HepG2 (cell line): ENCODE measurements around the gene ATP11A.
"Not testable (repeated sequence)": the region's sequence is repeated elsewhere in the genome, so short reads cannot be mapped to it uniquely, and the experiment has no call there.

Experiments
- CREBL2 ChIP-seq: sonication (generic); formaldehyde crosslinking; IDR thresholded peaks from 2 replicates; pipeline ENCODE4 v1.8.1; 2023; ENCODE audit warnings: missing genetic modification reagents, mild to moderate bottlenecking, borderline replicate concordance
- CTCF ChIP-seq: sonication (generic); formaldehyde crosslinking; IDR thresholded peaks from 2 replicates; pipeline ENCODE4 v1.5.0; 2020; ENCODE audit warnings: mild to moderate bottlenecking, missing genetic modification reagents, moderate library complexity
- DNMT1 ChIP-seq: sonication (generic); formaldehyde crosslinking; IDR thresholded peaks from 2 replicates; pipeline ENCODE4 v1.5.1; 2020; ENCODE audit warnings: mild to moderate bottlenecking, missing genetic modification reagents
- ERF ChIP-seq: IDR thresholded peaks from 2 replicates; pipeline ENCODE4 v1.6.1; 2018; ENCODE audit warnings: missing biosample characterization, missing genetic modification reagents
- GABPA ChIP-seq, 2 experiments: IDR thresholded peaks; 2 replicates each; pipeline ENCODE4 v1.6.1; 2011 to 2016; ENCODE audit warnings: low read depth in 2 of 2, low read length in 1 of 2, missing biosample characterization in 1 of 2, missing genetic modification characterization in 1 of 2
- RFX5 ChIP-seq: IDR thresholded peaks from 2 replicates; pipeline ENCODE4 v1.6.1; 2011; ENCODE audit warnings: low read depth, low read length, improper control_type of control experiment
- RNF2 ChIP-seq: fragments of 450-650 bp; conservative IDR thresholded peaks from 2 replicates; pipeline ENCODE4 v1.6.1; 2016; ENCODE audit warnings: low read depth
- SP2 ChIP-seq: sonication (generic); formaldehyde crosslinking; IDR thresholded peaks from 2 replicates; pipeline ENCODE4 v1.5.1; 2020; ENCODE audit warnings: mild to moderate bottlenecking, missing genetic modification reagents
- TERF1 ChIP-seq: sonication (generic); formaldehyde crosslinking; IDR thresholded peaks from 2 replicates; pipeline ENCODE4 v1.8.0; 2022; ENCODE audit warnings: mild to moderate bottlenecking, missing genetic modification reagents, moderate library complexity
- ZBTB43 ChIP-seq: sonication (generic); formaldehyde crosslinking; conservative IDR thresholded peaks from 2 replicates; pipeline ENCODE4 v1.4.0; 2020; ENCODE audit warnings: missing genetic modification reagents
- ZNF274 ChIP-seq: sonication (generic); formaldehyde crosslinking; IDR thresholded peaks from 2 replicates; pipeline ENCODE4 v1.5.1; 2020; ENCODE audit warnings: mild to moderate bottlenecking, missing genetic modification reagents
- ZNF317 ChIP-seq: sonication (generic); formaldehyde crosslinking; IDR thresholded peaks from 2 replicates; pipeline ENCODE4 v1.5.0; 2020; ENCODE audit warnings: mild to moderate bottlenecking, missing genetic modification reagents

GRCh38 chr13:112685189-112685805, 4.5 kb upstream of the ATP11A start:
- TF ChIP-seq RNF2; SP2 (CRISPR knock-in tag); RFX5; ERF (CRISPR knock-in tag); TERF1 (CRISPR knock-in tag); CTCF (CRISPR knock-in tag); CREBL2 (CRISPR knock-in tag); GABPA (IDR thresholded peaks at IDR 0.05; ENCODE audit: low read depth, low read length); GABPA (CRISPR knock-in tag; IDR thresholded peaks at IDR 0.05; ENCODE audit: low read depth); ZNF274 (CRISPR knock-in tag); ZBTB43 (CRISPR knock-in tag); DNMT1 (CRISPR knock-in tag); ZNF317 (CRISPR knock-in tag): not testable (repeated sequence)
